HPDE6-E6E7 (cell line): ENCODE results near the gene VAC14.
A peak's percentile ranks its signal among the peaks of the same experiment; 100 is the strongest.
"Not testable (repeated sequence)": the region's sequence is repeated elsewhere in the genome, so short reads cannot be mapped to it uniquely, and the experiment has no call there.

Source experiments
- DNase-seq: peaks from one replicate; pipeline ENCODE4 v3.0.0; 2011; ENCODE audit warnings: missing footprints; ENCODE audit errors: extremely low spot score

The VAC14 gene

DNA sequence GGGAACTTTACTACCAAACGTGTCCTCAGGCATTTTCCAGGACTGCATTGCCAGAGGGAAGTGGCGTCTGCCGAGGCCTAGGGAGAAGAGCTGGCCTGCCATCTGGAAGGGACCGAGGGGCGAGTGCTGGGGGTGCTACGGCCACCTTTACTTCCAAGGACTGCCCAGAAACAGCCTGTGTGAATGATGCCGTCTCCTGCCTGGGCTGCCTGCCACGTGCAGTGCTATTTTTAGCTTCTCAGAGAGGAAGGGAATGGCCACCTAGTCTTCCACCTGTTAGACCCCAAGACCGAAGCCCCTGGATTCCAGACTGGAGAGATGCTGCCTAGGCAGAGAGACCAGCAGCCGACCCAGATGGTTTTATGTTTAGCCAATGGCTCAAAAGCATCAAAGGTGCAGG, 57.2 kb downstream of the VAC14 start:
- DNase-seq, result no peak

DNA sequence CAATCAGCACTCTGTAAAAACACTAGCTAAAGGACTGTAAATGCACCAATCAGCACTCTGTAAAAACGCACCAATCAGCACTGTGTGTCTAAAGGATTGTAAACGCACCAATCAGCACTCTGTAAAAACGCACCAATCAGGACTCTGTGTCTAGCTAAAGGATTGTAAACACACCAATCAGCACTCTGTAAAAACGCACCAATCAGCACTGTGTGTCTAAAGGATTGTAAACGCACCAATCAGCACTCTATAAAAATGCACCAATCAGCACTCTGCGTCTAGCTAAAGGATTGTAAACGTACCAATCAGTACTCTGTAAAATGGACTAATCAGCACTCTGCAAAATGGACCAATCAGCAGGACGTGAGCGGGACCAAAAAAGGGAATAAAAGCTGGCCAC, 58.0 kb downstream of the VAC14 start:
- not testable (repeated sequence) for DNase-seq

DNA sequence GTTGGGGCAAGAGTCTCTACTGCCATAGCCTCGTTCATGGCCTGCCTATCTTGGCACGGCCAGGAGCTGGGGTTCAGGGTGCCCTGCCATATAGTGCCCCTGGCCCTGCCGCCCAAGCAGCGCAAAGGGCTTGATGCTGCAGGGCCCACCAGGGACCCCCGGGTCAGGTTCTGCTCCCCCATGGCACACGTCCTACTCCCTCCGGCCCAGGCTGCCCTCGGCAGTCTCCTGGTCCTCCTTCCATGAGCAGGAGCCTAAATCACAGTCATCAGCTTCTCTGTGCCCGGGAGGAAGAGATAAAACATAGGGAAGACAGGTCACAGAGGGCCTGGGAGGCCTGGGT, 59.2 kb downstream of the VAC14 start:
- DNase-seq, result no peak

DNA sequence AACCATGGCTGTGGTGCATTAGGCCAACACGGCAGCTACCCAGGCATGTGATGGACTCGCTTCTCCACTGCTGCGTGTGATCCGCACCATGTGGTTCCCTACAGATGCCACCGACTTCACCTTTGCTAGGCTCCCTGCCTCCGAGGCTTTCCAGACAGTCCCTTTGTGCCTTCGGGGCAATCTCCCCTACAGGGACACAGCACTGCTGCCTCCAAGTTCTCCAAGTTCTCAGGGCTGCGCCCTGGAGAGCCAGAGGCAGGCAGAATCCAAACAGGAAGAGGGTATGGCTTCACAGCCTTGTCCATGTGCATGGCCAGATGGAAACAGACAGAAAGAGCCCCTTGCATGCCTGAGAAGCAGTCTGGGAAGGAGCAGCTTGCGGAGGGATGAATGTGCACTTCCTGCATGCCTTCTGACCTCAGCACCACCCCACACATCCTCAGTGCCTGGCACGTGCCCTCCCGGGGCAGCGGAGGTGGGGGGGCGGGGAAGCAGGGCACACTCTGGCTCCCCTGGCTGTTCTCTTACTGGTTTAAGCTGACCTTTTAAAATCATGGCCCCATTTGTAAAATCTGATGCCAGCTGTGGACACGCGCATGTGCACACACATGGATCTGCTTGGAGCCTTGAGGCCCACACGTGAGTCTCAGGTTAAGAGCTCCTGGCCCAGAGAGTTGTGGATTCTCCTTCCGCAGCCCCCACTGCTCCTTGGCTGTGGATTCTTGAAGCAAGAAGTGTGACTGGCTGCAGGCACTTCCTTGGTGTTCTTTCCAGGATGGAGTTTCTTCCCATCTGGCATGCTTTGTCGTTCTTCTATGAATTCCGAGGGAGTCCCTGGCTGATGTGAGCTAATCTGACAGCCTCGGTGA, 59.8 kb downstream of the VAC14 start:
- DNase-seq, result no peak

DNA sequence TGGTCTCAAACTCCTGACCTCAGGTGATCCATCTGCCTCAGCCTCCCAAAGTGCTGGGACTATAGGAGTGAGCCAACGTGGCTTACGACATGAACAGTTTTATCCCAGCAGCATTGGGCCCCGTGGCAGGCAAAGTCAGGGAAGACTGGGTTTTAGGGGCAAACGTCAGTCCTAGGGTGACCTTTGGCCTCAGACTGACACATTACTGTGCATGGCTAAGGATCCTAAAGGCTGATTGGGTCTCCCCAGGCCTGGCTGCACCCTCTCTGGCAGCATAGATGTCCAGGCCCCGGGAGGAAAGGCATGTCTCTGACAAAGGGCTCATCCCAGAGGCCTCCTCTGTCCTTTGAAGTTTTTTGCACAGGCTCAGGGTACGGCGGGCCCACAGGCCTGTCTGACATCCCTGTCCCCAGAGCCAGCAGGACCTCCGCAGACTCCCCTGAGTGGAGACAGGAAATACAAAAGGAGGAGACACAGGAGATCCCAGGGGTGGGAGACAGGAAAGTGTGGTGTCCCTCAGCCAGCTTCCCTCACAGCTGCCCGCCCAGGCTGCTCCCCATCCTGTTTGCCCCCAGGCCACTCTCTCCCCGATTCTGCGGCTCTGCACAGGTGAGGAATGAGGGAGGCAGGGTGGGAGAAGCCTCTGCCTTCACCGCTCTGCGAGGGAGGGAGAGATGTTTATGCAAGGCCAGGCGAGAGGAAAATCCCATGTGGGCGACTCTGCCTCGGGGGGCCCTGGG, 60.6 kb downstream of the VAC14 start:
- no peak for DNase-seq

DNA sequence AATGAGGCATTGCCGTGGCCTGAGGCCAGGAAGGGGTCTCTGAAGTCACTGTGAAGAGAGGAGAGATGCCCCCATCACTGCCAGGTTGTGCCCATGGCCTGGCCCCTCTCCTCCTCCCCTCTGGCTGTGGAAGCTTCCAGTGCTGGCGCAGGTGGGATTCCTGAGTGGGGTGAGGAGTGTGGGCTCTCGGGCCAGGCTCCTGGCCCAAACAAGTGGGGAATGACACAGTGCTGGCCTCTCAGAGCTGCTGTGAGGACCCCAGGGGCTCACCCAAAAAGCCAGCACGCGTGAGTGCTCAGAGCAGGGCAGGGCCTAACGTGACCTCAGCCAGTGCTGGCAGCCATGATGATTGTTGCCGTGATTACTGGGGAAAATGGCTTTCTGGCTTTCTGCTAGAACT, 61.6 kb downstream of the VAC14 start:
- no peak for DNase-seq

DNA sequence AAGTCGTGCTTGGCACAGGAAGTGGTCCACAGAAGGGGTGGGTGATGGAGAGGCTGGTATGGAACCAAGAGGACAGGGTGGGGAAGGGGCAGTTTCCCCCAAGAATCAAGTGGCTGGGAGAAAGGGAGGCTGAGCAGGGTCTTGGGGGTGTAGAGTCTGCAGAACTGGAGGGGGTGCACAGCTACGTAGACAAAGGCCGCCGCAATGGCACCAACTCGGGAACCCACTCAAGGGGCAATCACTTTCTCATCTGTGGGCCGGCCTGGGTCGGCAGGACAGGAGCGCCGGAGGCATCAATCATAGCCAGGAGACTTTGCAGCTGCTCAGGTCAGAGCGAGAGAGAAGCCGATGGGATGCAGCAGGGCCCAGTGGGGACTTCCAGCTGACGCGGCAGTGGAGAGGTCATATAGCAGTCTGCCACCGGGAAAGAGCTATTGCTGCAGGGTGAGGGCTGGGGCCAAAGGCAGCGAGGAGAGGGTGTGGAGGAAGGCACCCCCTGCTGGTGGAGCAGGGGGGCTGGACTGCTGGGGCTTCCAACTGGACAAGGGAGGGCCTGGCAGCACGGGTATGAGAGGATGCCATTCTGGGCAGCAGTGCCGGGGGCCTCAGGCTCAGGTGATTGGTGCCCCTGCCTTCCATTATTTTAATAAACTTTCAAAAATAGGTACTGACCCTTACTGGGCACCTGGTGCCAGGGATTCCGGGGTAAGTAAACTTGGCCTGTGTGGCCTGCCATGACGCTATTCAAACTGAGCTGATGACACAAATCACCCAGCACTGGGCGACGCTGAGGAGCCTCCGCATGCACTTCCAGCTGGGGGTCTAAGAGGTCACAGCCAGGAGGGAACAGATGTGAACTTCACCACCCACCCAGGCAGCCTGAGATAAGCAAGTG, 62.6 kb downstream of the VAC14 start:
- DNase-seq, result peak; percentile 64

DNA sequence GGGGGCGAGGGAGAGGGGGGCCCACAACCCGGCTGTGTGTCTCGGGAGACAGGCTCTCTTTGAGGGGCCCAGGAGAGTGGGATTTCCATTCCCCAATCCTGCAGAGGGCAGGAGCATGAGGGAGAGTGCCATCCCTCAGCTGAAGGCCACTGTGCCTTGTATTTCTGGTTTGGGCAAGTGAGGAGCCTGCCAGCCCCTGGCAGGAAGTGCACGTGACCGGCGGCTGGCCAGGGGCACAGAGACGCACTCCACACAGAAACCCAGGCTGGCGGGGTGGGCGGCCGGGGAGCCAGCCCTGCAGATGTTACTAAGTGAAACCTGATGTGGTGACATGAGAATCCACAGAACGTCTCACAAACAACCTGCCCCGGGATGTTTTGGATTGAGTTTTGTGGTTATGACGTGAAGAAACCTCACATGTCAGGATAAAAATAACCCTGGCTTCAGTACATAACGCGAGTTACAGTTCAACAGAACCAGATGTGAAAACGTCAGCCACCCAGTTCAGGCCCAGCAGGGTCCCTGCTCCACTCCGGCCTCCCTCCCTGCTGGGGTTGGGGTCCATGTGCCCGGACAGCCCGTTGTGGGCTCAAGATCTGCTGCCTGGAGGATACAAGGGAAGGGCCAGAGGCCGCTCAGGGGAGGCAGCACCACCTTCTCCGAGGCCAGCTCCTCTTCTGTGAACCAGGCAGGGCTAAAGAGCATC, 63.4 kb downstream of the VAC14 start:
- no peak for DNase-seq

DNA sequence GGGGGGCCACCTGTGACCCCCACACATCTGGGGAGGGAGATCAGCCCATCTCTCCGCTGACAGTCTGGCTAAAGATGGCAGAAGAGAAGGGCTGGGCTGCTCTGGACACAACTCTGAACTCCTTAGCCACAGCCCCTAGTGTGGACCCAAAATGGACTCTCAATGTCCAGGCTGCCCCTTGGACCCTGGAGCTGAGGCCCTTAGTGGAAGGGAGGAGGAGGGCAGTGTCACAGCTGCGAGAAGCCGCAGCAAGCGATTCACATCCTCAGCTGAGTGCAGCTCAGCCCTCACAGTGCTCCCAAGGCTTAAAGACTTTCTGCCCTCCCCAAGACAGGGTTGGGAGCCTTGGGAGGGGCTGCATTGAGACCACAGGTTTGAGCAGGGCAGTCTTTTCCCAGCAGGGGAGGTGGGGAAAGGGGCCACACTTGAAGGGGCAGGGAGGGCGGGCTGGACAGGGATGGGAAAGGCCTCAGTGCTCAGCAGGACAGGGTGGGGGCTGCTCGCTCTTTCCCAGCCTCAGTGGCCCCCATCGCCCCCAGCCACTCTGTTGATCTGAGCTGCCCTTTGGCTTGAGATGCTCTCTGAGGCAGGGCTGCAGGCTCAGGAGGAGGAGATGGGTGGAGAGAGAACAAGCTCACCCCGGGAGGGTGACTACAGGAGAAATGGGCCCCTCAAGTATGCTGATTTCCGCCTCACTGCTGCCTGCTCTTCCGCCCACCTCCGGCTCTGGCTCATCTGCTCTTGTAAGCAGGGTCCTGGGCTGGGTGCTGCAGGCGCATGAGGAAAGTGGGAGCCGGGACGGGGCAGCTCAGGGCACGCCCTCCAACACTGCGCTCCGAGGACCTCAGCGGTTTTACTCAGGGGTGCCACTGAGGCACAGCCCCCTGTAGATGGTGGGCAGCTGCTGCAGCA, 64.2 kb downstream of the VAC14 start:
- no peak for DNase-seq

DNA sequence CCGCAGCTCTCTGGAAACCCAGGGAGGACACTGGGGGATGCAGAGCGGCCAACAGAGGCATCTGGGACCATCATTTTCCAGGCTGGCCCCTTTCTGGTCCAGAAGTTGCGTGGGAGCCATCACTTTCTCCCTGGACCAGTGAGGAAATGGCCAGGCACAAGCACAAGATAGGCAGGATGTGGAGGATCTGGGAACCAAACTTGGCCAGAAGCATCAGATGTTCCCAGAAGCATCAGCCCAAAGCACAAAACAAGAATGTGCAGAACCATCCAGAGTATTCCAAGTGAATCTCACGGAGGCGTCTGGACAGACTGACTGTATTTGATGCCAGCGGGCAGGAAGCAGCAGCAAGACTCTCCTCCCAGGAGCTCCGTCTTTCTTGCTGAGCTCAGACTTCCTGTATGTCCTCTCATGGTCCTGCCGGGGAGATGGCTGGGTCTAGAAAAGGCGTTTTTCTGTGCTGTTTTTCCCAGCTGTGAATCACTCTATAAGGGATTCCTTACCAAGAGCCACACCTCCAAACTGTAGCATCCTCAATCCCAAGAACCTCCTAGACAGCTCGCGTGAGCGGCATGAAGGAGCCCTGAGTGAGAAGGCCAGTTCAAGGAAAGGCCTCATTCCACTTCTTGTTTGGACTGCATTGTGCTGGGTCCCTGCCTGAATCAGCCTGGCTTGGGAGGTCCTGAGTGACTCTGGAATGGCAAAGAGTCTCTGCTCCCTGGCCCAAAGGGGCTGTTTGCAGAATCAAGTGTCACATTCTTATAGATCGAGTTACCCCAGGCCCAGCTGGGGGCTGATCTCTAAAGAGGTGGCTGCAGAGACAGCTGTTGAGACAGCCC, 65.6 kb downstream of the VAC14 start:
- no peak for DNase-seq

DNA sequence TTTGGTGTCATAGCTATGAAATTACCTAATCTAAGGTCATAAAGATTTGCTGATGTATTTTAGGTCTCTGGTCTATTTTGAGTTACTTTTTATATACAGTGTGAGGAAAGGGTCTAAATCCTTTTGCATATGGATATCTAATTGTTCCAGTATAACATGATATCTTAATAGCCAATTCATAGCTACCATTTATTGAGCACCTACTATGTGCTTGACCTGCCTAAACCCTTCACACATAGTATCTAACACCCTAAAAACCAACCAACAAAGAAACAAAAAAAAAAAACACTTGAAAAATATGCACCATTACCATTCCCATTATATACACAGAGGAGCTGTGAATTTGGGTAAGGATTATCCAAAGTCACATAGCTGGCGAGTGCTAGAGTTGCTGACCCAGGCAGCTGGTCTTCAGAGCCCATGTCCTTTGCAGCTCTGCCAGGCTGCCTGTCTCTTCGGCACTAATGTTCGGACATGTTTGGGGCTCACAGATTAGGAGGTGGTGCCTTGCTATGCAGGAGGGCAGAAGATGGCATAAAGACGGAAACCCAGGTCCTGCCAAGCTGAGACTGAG, 66.3 kb downstream of the VAC14 start:
- no peak for DNase-seq

DNA sequence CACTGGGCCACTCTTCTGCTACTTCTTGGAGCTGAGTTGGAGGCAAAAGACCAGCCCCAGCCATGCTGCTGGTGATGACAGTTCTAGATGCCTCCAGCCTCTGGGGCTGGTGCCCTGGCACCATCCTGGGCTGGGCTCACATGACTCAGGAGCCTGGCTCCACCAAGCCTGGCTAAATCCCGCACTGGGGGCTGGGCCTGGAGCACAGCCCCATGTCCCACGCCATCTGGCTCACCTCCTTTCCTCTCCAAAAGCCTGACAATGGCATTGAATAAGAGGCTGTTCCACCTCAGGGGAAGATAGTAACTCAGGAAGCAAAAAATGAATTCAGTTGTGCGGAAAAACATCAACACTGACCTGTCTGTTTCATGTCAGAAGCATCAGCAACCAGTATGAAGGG, 70.0 kb downstream of the VAC14 start:
- no peak for DNase-seq

DNA sequence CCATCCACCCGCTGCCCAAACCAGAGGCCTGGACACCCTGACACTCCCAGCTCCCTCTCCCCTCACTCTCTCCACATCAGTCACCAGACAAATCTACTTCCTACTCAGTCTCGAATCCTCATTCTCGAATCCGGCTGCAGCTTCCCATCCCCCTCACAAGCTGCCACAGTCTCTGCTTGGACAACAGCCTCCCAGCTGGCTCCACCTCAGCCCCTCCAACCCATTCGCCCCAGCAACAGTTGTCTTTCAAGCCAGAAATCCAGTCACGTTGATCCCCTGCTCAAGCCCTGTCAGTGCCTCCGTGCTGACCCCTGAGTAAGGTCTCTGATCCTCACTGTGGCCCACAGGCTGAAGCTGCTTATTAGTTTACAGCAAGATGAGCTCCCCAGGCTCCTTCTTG, 70.9 kb downstream of the VAC14 start:
- DNase-seq, result no peak

DNA sequence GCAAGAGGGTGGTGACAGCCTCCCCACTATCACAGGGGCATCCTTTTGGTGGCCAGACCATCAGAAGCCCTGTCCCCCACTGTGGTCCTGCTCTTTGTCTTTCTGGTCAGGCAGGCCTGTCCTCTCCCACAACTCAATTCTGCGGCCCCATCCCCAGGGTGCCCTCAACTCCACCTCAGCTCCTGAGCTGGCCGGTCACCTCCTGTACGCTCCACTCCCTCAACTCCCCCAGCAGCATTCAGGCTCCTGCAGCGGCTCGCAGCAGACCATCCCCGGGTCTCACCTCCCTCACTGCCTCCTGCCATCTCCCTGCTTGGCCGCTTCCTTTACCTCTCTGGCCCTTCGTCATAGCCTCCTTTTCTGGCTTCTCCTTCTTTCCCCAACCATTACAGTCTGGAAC, 71.7 kb downstream of the VAC14 start:
- DNase-seq, result no peak

DNA sequence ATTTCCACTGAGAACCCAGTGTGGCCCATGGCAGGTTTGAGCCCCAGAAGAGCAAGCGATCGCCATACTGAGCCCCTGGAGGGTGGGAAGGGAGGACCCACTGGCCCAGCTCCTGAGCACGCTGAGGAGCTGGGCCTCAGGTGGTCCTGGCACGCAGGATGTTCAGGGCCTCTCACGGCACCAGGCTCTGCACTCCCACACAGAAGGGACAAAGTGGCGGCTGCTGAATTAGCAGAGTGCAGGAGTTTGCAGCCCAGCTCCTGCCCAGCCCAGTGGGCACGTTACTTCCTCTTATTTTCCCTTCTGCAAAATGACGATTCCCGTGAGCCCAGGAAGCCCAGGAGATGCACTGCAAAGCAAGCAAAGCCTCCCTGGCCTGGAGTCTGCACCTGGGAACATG, 72.8 kb downstream of the VAC14 start:
- DNase-seq, result no peak

DNA sequence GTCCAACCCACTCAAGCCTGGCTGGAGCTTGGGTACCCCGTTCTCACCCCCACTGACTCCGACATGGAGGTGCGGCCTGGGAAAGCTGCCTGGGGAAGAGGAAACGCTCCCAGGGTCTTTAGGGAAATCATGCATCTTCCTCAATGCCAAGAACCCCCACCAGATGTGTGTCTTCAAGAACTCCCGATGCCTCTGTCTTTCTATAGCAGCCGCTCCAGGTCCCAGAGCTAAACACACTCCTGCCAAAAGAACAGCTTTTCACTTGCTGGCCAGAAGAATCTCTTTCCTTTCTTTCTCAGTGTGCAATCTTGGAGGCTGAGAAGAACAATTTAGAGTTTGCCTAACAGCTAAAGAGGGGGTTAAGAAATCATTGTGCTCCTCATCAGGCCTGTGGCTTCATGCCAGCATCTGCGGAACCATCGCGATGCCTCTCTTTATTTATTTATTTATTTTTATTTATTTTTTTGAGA, 74.0 kb downstream of the VAC14 start:
- no peak for DNase-seq

DNA sequence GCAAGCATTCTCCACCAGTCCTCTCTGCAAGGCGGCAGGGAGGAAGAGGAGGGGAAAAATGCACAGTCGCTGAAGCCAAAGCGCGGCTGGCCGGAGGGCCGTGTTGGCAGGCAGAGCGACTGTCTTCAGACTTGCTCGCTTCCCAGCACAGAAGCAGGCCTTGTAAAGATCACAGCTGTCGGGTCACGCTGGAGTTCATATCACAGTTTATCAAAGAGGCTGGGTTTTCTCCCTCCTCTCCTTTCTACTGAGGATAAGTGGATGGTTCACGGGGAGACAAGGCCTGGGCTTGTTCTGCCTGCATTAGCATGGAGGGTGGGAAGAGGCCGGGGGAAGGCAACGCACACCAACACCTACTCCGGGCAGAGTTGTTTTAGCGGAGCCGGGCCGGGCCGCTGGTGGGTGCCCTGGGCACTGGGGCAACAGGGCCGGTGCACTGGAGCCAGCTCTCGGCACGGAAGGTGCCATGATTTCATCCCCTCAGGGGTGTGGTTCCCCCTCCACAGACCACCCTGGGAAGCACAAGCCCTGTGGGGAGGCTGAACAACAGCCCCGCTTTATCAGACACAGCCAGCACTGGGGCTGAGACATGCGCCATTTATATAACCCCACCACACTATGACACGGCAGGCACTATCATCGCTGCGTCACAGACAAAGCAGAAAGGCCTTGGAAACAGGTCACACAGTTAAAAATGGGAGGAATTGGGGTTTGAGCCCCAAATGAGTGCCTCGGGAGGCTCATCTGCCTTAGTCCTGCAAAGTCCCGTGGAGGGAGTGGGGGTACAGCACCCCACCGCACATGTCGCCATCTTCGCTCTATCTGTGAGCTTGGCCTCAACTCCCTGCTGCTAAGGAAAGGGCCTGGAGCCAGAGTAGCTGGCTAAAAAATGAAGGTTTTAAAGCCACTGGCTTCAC, 74.8 kb downstream of the VAC14 start:
- DNase-seq, result no peak
